Endodermal cell (in vitro differentiated cells): ENCODE data around the gene BUB1B. TPM values are rescaled to one million over a fixed set of nuclear protein-coding genes. Genes with fewer than 3 reads are reported as not detected.

ENCODE experiments used
- DNase-seq: peaks from one replicate; pipeline ENCODE4 v3.0.0-alpha.2; 2017
- H3K27ac ChIP-seq: 2 replicates; pipeline ENCODE4 v1.5.1; 2013; ENCODE audit warnings: mild to moderate bottlenecking, low read depth, low read length, moderate library complexity
- H3K27me3 ChIP-seq: 2 replicates; pipeline ENCODE4 v1.6.1; 2013; ENCODE audit warnings: mild to moderate bottlenecking, low read length, moderate library complexity; ENCODE audit not compliant: insufficient read depth, control insufficient read depth, poor library complexity, severe bottlenecking
- H3K36me3 ChIP-seq: 2 replicates; pipeline ENCODE4 v1.7.0; 2013; ENCODE audit warnings: mild to moderate bottlenecking, low read length, moderate library complexity; ENCODE audit not compliant: control insufficient read depth, insufficient read depth
- H3K4me1 ChIP-seq: one replicate; pipeline ENCODE4 v1.7.0; 2013; ENCODE audit warnings: low read length; ENCODE audit not compliant: control insufficient read depth, insufficient read depth
- H3K4me3 ChIP-seq: 2 replicates; pipeline ENCODE4 v1.5.1; 2013; ENCODE audit warnings: mild to moderate bottlenecking, low read length, moderate library complexity
- H3K9ac ChIP-seq: 2 replicates; pipeline ENCODE4 v1.6.1; 2013; ENCODE audit warnings: mild to moderate bottlenecking, low read length, moderate library complexity; ENCODE audit not compliant: poor library complexity, severe bottlenecking; ENCODE audit errors: extremely low read depth
- H3K9me3 ChIP-seq: 2 replicates; pipeline ENCODE4 v1.6.1; 2013; ENCODE audit warnings: mild to moderate bottlenecking, low read length, moderate library complexity; ENCODE audit not compliant: control insufficient read depth
- H3K27ac Mint-ChIP-seq: 2 replicates; pipeline ENCODE4 v1.8.0; 2020; ENCODE audit warnings: mixed read lengths
- H3K27me3 Mint-ChIP-seq: 2 replicates; pipeline ENCODE4 v1.8.0; 2021; ENCODE audit warnings: mild to moderate bottlenecking, mixed read lengths; ENCODE audit not compliant: insufficient read depth
- H3K36me3 Mint-ChIP-seq: 2 replicates; pipeline ENCODE4 v1.8.0; 2020; ENCODE audit warnings: low read depth, mixed read lengths
- H3K4me1 Mint-ChIP-seq: 2 replicates; pipeline ENCODE4 v1.8.0; 2020; ENCODE audit warnings: mixed read lengths
- H3K4me3 Mint-ChIP-seq: 2 replicates; pipeline ENCODE4 v1.8.0; 2020; ENCODE audit warnings: mild to moderate bottlenecking, moderate library complexity, mixed read lengths
- H3K9me3 Mint-ChIP-seq: 2 replicates; pipeline ENCODE4 v1.8.0; 2020; ENCODE audit warnings: mild to moderate bottlenecking, mixed read lengths
- WGBS, 2 experiments: methylation state at CpG; one replicate each; pipeline versions ENCODE4 v1.1.5 to v1.1.7; 2013; ENCODE audit warnings: missing lambda C conversion rate in 2 of 2, mixed read lengths in 1 of 2; ENCODE audit not compliant: insufficient coverage in 1 of 2, insufficient read length in 1 of 2; 5-methylcytosine and 5-hydroxymethylcytosine counted together
- total RNA-seq, 2 donors: library from RNA; stranded (reverse); fragmentation: NEBNext Ultra II Directional in 1 of 2; extraction: Animal tissue kit (Norgen Biotek cat#: 25700) in 1 of 2; gene quantifications; 2 replicates in 1 of 2; 3 replicates in 1 of 2; pipeline ENCODE4 v1.2.1, GENCODE V29; 2021
- TF ChIP-seq, protein P1 (sequence below): fragments of 200-600 bp; sonication (generic); conservative IDR thresholded peaks from 2 replicates; pipeline ENCODE4 v1.5.0; 2021; ENCODE audit warnings: antibody characterized with exemption, mild to moderate bottlenecking

BUB1B gene
- total RNA-seq, 2 donors from 2014 or later = 58.6 to 108 TPM

DNA sequence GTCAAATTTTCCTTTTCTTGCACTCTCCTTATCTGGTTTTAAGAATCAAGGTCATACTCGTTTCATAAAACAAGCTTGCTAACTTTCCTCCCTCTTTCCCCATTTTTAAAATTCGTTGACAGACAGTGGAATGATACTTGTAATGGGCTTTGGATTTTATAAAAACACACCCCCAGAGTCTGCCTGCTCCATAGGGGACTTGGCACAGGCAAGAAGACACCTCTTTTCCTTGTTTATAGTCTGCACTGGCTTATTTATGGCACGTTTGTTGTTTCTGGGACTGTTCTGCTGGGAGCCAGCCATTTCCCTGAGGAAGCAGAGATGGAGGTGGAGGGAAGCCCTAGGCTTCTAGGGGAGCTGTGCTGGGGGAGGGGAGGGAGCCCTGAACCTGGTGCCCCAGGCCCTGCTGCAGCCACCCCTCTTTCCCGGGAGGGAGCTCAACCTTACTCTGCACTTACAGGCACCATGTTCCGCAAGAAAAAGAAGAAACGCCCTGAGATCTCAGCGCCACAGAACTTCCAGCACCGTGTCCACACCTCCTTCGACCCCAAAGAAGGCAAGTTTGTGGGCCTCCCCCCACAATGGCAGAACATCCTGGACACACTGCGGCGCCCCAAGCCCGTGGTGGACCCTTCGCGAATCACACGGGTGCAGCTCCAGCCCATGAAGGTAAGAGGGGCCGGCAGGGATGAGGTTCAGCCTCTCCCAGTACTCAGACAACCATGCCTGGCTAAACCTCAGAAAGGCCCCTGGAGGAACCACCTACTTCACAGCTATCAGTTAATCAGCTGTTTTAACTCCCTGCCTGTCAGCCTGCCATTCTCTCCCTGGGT, 103.7 kb downstream of the BUB1B start:
- no peaks in the 10 kb centered on the region for H3K9me3 Mint-ChIP-seq
- Histone ChIP-seq H3K4me3 (no peak overlapping the region), H3K9me3 (no peaks in the 10 kb centered on the region), H3K36me3 (no peaks in the 10 kb centered on the region), H3K27ac (no peak overlapping the region), H3K4me1 (peaks cover 3% of the 10 kb centered on the region), H3K27me3 (no peaks in the 10 kb centered on the region), H3K9ac (no peak overlapping the region)
- no peak overlapping the region for H3K27ac Mint-ChIP-seq
- H3K4me1 Mint-ChIP-seq = peaks cover 13% of the 10 kb centered on the region
- H3K36me3 Mint-ChIP-seq = no peaks in the 10 kb centered on the region
- 63 to 89% methylated on average over 1 to 16 of the region's 16 CpGs for WGBS, 2 experiments
- H3K4me3 Mint-ChIP-seq = no peak overlapping the region
- no peak for DNase-seq
- TF ChIP-seq, protein P1, sequence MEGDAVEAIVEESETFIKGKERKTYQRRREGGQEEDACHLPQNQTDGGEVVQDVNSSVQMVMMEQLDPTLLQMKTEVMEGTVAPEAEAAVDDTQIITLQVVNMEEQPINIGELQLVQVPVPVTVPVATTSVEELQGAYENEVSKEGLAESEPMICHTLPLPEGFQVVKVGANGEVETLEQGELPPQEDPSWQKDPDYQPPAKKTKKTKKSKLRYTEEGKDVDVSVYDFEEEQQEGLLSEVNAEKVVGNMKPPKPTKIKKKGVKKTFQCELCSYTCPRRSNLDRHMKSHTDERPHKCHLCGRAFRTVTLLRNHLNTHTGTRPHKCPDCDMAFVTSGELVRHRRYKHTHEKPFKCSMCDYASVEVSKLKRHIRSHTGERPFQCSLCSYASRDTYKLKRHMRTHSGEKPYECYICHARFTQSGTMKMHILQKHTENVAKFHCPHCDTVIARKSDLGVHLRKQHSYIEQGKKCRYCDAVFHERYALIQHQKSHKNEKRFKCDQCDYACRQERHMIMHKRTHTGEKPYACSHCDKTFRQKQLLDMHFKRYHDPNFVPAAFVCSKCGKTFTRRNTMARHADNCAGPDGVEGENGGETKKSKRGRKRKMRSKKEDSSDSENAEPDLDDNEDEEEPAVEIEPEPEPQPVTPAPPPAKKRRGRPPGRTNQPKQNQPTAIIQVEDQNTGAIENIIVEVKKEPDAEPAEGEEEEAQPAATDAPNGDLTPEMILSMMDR = no peak
- no peaks in the 10 kb centered on the region for H3K27me3 Mint-ChIP-seq

DNA sequence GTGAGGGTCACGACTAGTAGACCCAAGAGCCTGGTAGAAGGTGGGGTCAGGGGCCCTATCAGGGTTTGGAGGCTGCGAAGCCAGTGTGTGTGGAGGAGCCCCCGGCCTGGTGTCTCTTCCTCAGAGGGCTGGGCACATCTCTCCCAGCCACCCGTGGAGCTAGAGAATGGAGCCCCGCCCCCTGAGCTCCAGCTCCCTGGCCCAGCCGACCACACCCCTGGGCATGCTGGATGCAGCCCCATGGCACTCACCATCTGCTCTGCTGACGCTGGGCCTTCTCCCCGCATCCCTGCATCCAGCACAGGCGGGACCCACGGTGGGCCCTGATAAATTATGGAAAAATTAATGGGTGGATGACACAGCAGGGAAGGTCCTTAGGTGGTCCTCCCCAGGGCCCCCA, 104.5 kb downstream of the BUB1B start:
- Mint-ChIP-seq H3K4me1 (peaks cover 13% of the 10 kb centered on the region), H3K4me3 (no peak overlapping the region), H3K27me3 (no peaks in the 10 kb centered on the region), H3K36me3 (no peaks in the 10 kb centered on the region), H3K27ac (no peak overlapping the region), H3K9me3 (no peaks in the 10 kb centered on the region)
- H3K9ac ChIP-seq = no peak overlapping the region
- TF ChIP-seq, protein P1 = no peak
- DNase-seq = no peak
- H3K4me3 ChIP-seq = no peak overlapping the region
- H3K9me3 ChIP-seq = no peaks in the 10 kb centered on the region
- peaks cover 3% of the 10 kb centered on the region for H3K4me1 ChIP-seq
- 58 to 87% methylated on average over 2 to 10 of the region's 10 CpGs for WGBS, 2 experiments
- no peak overlapping the region for H3K27ac ChIP-seq
- no peaks in the 10 kb centered on the region for H3K36me3 ChIP-seq
- H3K27me3 ChIP-seq = no peaks in the 10 kb centered on the region

DNA sequence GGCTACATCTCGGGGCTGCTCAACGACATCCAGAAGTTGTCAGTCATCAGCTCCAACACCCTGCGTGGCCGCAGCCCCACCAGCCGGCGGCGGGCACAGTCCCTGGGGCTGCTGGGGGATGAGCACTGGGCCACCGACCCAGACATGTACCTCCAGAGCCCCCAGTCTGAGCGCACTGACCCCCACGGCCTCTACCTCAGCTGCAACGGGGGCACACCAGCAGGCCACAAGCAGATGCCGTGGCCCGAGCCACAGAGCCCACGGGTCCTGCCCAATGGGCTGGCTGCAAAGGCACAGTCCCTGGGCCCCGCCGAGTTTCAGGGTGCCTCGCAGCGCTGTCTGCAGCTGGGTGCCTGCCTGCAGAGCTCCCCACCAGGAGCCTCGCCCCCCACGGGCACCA, 105.0 kb downstream of the BUB1B start:
- Histone ChIP-seq H3K27me3 (no peaks in the 10 kb centered on the region), H3K4me3 (no peak overlapping the region), H3K9ac (no peak overlapping the region), H3K4me1 (peaks cover 3% of the 10 kb centered on the region), H3K9me3 (no peaks in the 10 kb centered on the region), H3K36me3 (no peaks in the 10 kb centered on the region), H3K27ac (no peak overlapping the region)
- no peak overlapping the region for H3K27ac Mint-ChIP-seq
- H3K4me1 Mint-ChIP-seq = peaks cover 13% of the 10 kb centered on the region
- H3K27me3 Mint-ChIP-seq = no peaks in the 10 kb centered on the region
- WGBS, 2 experiments = 93 to 95% methylated on average over 13 to 20 of the region's 20 CpGs
- no peaks in the 10 kb centered on the region for H3K9me3 Mint-ChIP-seq
- TF ChIP-seq, protein P1 = no peak
- no peak for DNase-seq
- no peaks in the 10 kb centered on the region for H3K36me3 Mint-ChIP-seq
- H3K4me3 Mint-ChIP-seq = no peak overlapping the region
